ENCODE measurements around the gene ATP2A2.

DNA sequence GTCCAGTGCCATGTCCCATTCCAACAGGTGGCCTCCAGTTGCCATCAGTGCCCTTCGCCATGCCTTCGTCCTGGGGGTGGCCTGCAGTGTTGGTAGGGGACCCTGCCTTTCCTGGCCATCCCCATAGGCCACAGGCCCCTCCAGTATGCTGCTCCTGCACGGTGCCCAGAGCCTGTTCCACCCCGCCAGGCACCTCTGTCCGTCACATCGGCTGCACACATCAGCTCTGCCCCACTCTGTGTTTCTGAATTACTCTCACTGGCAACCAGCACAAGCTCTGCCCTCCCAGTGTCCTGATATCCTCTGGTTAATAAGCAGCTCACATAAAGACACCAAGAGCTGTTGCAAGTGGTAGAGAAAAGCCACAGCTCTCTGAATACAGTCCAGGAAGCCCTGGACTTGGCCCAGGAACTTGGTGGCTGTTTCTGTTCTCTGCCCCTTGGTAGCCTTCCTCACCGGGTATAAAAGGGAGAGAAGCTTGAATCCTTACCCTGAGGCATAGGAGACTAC is 31.3 kb upstream of the ATP2A2 start:
- TF ChIP-seq, protein P1, sequence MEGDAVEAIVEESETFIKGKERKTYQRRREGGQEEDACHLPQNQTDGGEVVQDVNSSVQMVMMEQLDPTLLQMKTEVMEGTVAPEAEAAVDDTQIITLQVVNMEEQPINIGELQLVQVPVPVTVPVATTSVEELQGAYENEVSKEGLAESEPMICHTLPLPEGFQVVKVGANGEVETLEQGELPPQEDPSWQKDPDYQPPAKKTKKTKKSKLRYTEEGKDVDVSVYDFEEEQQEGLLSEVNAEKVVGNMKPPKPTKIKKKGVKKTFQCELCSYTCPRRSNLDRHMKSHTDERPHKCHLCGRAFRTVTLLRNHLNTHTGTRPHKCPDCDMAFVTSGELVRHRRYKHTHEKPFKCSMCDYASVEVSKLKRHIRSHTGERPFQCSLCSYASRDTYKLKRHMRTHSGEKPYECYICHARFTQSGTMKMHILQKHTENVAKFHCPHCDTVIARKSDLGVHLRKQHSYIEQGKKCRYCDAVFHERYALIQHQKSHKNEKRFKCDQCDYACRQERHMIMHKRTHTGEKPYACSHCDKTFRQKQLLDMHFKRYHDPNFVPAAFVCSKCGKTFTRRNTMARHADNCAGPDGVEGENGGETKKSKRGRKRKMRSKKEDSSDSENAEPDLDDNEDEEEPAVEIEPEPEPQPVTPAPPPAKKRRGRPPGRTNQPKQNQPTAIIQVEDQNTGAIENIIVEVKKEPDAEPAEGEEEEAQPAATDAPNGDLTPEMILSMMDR (conservative IDR thresholded peaks at IDR 0.05; ENCODE audit: low read depth in 2 of 2): no peak
- no peak for TF ChIP-seq POLR2AphosphoS5 (IDR thresholded peaks at IDR 0.05; ENCODE audit: low read depth)
- no peak for TF ChIP-seq REST (IDR thresholded peaks at IDR 0.05; ENCODE audit: unreplicated experiment)
- TF ChIP-seq EZH2 (IDR thresholded peaks at IDR 0.05; ENCODE audit: low read depth, unreplicated experiment): no peak
- no peak for TF ChIP-seq EZH2phosphoT487 (IDR thresholded peaks at IDR 0.05; ENCODE audit: unreplicated experiment)
- TF ChIP-seq JUNB (IDR thresholded peaks at IDR 0.05; ENCODE audit: unreplicated experiment): no peak
- no peak for TF ChIP-seq CREB1 (CRISPR knock-in tag; IDR thresholded peaks at IDR 0.05; ENCODE audit: low read depth)
- TF ChIP-seq ZNF331 (CRISPR knock-in tag; IDR thresholded peaks at IDR 0.05; ENCODE audit: low read depth): no peak
